Measurements from ENCODE around the gene TMEM116.

The TMEM116 gene

GRCh38 chr12:111887926-111888745, 124.8 kb downstream of the TMEM116 start:
- no peak for DNase-seq

GRCh38 chr12:111886662-111887545, 126.1 kb downstream of the TMEM116 start:
- no peak for DNase-seq

- no peak for DNase-seq
Measured at GRCh38 chr12:111881716-111882115, 131.2 kb downstream of the TMEM116 start.
